Ovary (tissue), 3 donors: Measurements from ENCODE around the gene TNFSF11.

Source experiments
- EP300 ChIP-seq: sonication (generic); formaldehyde crosslinking; IDR thresholded peaks from one replicate; pipeline ENCODE4 v1.6.1; 2017; ENCODE audit warnings: antibody characterized with exemption
- POLR2A ChIP-seq: fragments of 450-650 bp; IDR thresholded peaks from one replicate; pipeline ENCODE4 v1.6.1; 2017; ENCODE audit warnings: antibody characterized with exemption, mild to moderate bottlenecking, moderate library complexity
- TF ChIP-seq, protein P1 (sequence below), 3 donors: fragments of 450-650 bp in 2 of 3; fragments of 200-600 bp in 1 of 3; IDR thresholded peaks; one replicate each; pipeline versions ENCODE4 v1.5.1 to v1.8.0; 2016 to 2022; ENCODE audit warnings: antibody characterized with exemption in 3 of 3, mild to moderate bottlenecking in 1 of 3
- donor health status: DM: no; HTN: no; CAD: no.

DNA sequence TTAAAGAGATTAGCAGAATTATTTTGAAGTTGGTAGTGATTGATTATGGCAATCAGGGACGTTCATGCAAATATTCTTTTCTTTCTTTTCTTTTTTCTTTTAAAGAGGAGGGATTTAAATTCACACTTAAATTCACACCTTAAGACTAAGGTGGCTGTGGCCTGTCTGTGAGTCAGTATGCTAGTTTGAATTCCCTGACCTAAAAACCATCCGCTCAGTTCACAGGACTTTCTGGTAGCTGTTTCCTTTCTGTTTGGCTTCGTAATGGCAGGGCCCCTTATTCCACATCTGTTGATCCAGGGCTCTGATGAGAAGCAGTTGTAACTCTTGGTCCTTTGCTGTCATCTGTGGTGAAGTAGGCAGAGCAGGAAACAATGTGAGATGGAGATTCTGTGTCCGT, 7.5 kb downstream of the TNFSF11 start:
- TF ChIP-seq, protein P1, sequence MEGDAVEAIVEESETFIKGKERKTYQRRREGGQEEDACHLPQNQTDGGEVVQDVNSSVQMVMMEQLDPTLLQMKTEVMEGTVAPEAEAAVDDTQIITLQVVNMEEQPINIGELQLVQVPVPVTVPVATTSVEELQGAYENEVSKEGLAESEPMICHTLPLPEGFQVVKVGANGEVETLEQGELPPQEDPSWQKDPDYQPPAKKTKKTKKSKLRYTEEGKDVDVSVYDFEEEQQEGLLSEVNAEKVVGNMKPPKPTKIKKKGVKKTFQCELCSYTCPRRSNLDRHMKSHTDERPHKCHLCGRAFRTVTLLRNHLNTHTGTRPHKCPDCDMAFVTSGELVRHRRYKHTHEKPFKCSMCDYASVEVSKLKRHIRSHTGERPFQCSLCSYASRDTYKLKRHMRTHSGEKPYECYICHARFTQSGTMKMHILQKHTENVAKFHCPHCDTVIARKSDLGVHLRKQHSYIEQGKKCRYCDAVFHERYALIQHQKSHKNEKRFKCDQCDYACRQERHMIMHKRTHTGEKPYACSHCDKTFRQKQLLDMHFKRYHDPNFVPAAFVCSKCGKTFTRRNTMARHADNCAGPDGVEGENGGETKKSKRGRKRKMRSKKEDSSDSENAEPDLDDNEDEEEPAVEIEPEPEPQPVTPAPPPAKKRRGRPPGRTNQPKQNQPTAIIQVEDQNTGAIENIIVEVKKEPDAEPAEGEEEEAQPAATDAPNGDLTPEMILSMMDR (IDR thresholded peaks at IDR 0.05): no peak
- TF ChIP-seq EP300 (no peak), POLR2A (no peak)
